GM23338 (cell line): ENCODE results near the gene THSD4. TPM values are rescaled to one million over a fixed set of nuclear protein-coding genes. Genes with fewer than 3 reads are reported as not detected.

Source experiments
- ATAC-seq: fragments of 200-7000 bp; cut with Tn5 transposase; 3 replicates; pipeline ENCODE4 v1.9.1; 2020
- DNase-seq: peaks from one replicate; pipeline ENCODE4 v3.0.0-alpha.2; 2015; ENCODE audit warnings: low spot score
- H2AFZ ChIP-seq: fragments of 200-600 bp; sonication (generic); 2 replicates; pipeline ENCODE4 v1.8.0; 2016; ENCODE audit warnings: antibody characterized with exemption, mild to moderate bottlenecking, moderate library complexity
- H3F3A ChIP-seq: fragments of 200-600 bp; sonication (generic); replicated peaks from 2 replicates; pipeline ENCODE4 v1.8.0; 2017; ENCODE audit warnings: antibody characterized with exemption, mixed run types, low read depth
- H3K27ac ChIP-seq: fragments of 200-600 bp; sonication (generic); 2 replicates; pipeline ENCODE4 v1.6.1; 2016; ENCODE audit warnings: low read depth
- H3K27me3 ChIP-seq: fragments of 200-600 bp; sonication (generic); 2 replicates; pipeline ENCODE4 v1.8.0; 2016; ENCODE audit warnings: mild to moderate bottlenecking, mixed run types, moderate library complexity; ENCODE audit not compliant: insufficient read depth
- H3K36me3 ChIP-seq: fragments of 200-600 bp; sonication (generic); 2 replicates; pipeline ENCODE4 v1.8.0; 2016; ENCODE audit warnings: mild to moderate bottlenecking; ENCODE audit not compliant: insufficient read depth
- H3K4me1 ChIP-seq: fragments of 200-600 bp; sonication (generic); 2 replicates; pipeline ENCODE4 v1.8.0; 2016; ENCODE audit warnings: mild to moderate bottlenecking, moderate library complexity; ENCODE audit not compliant: insufficient read depth
- H3K4me2 ChIP-seq: fragments of 200-600 bp; sonication (generic); 2 replicates; pipeline ENCODE4 v1.7.1; 2017; ENCODE audit warnings: mixed run types
- H3K4me3 ChIP-seq: fragments of 200-600 bp; sonication (generic); 2 replicates; pipeline ENCODE4 v1.6.1; 2016; ENCODE audit warnings: mixed run types
- H3K79me2 ChIP-seq: fragments of 200-600 bp; sonication (generic); replicated peaks from 2 replicates; pipeline ENCODE4 v1.8.0; 2017; ENCODE audit warnings: mild to moderate bottlenecking; ENCODE audit not compliant: insufficient read depth
- H3K9me2 ChIP-seq: fragments of 200-600 bp; sonication (generic); 2 replicates; pipeline ENCODE4 v1.8.0; 2017; ENCODE audit not compliant: insufficient read depth
- H4K20me1 ChIP-seq: fragments of 200-600 bp; sonication (generic); replicated peaks from 2 replicates; pipeline ENCODE4 v1.8.0; 2017; ENCODE audit warnings: mild to moderate bottlenecking; ENCODE audit not compliant: insufficient read depth
- H3K27ac Mint-ChIP-seq: 2 replicates; pipeline ENCODE4 v1.8.0; 2020; ENCODE audit warnings: inconsistent platforms, mild to moderate bottlenecking, moderate library complexity, mixed read lengths
- H3K27me3 Mint-ChIP-seq: 3 replicates; pipeline ENCODE4 v1.8.0; 2022; ENCODE audit warnings: low read depth, mild to moderate bottlenecking, moderate library complexity, mixed read lengths, inconsistent platforms; ENCODE audit not compliant: insufficient read depth, poor library complexity
- H3K36me3 Mint-ChIP-seq: 3 replicates; pipeline ENCODE4 v1.8.0; 2021; ENCODE audit warnings: low read depth, mild to moderate bottlenecking, inconsistent platforms, moderate library complexity, mixed read lengths
- H3K4me1 Mint-ChIP-seq: 3 replicates; pipeline ENCODE4 v1.8.0; 2020; ENCODE audit warnings: mild to moderate bottlenecking, inconsistent platforms, mixed read lengths
- H3K4me3 Mint-ChIP-seq: 3 replicates; pipeline ENCODE4 v1.8.0; 2021; ENCODE audit warnings: moderate library complexity, mild to moderate bottlenecking, inconsistent platforms, mixed read lengths
- H3K9me3 Mint-ChIP-seq: 3 replicates; pipeline ENCODE4 v1.8.0; 2020; ENCODE audit warnings: moderate library complexity, mild to moderate bottlenecking, inconsistent platforms, mixed read lengths
- CREB1 ChIP-seq: fragments of 250-450 bp; sonication (Bioruptor Pico); IDR thresholded peaks from 2 replicates; pipeline ENCODE4 v1.5.0; 2020; ENCODE audit warnings: low read depth, mild to moderate bottlenecking, moderate library complexity
- EZH2 ChIP-seq: fragments of 200-600 bp; sonication (generic); IDR thresholded peaks from one replicate; pipeline ENCODE4 v1.8.0; 2017; ENCODE audit warnings: antibody characterized with exemption, mild to moderate bottlenecking, low read depth; ENCODE audit not compliant: unreplicated experiment
- JUNB ChIP-seq: IDR thresholded peaks from one replicate; pipeline ENCODE4 v1.6.1; 2016; ENCODE audit warnings: antibody characterized with exemption; ENCODE audit not compliant: unreplicated experiment
- NANOG ChIP-seq: IDR thresholded peaks from 2 replicates; pipeline ENCODE4 v1.6.1; 2016; ENCODE audit warnings: antibody characterized with exemption, borderline replicate concordance
- ZNF114 ChIP-seq: fragments of 250-450 bp; sonication (Bioruptor Pico); IDR thresholded peaks from 2 replicates; pipeline ENCODE4 v1.5.0; 2020; ENCODE audit warnings: mild to moderate bottlenecking, moderate library complexity
- ZNF331 ChIP-seq: fragments of 250-450 bp; sonication (Bioruptor Pico); IDR thresholded peaks from 2 replicates; pipeline ENCODE4 v1.5.0; 2020; ENCODE audit warnings: low read depth, mild to moderate bottlenecking, moderate library complexity
- polyA plus RNA-seq: library from polyadenylated mRNA; unstranded; fragments of >200 nt; fragmentation: Nextera tagmentation; extraction: Ambion mirVana; gene quantifications from 2 replicates; pipeline ENCODE4 v1.2.1, GENCODE V29; 2016
- total RNA-seq: library from RNA; depleted of rRNA; stranded (reverse); fragments of >200 nt; shearing (Covaris generic); gene quantifications from 2 replicates; pipeline ENCODE4 v1.2.3, GENCODE V29; 2014
- TF ChIP-seq, protein P1 (sequence below): IDR thresholded peaks from one replicate; pipeline ENCODE4 v1.6.1; 2018; ENCODE audit warnings: antibody characterized with exemption; ENCODE audit not compliant: unreplicated experiment
- TF ChIP-seq, protein P2 (sequence below), 2 experiments: fragments of 200-600 bp in 1 of 2; sonication (generic) in 1 of 2; conservative IDR thresholded peaks; 2 replicates each; pipeline versions ENCODE4 v1.5.1 to v1.6.1; 2016 to 2017; ENCODE audit warnings: antibody characterized with exemption in 2 of 2, low read depth in 2 of 2, mild to moderate bottlenecking in 2 of 2, moderate library complexity in 1 of 2
- TF ChIP-seq, protein P3 (sequence below): IDR thresholded peaks from 2 replicates; pipeline ENCODE4 v1.6.1; 2016; ENCODE audit warnings: antibody characterized with exemption

Gene THSD4
- total and polyA plus RNA-seq, 2 experiments from 2014 or later, result 2.0 to 7.4 TPM

DNA sequence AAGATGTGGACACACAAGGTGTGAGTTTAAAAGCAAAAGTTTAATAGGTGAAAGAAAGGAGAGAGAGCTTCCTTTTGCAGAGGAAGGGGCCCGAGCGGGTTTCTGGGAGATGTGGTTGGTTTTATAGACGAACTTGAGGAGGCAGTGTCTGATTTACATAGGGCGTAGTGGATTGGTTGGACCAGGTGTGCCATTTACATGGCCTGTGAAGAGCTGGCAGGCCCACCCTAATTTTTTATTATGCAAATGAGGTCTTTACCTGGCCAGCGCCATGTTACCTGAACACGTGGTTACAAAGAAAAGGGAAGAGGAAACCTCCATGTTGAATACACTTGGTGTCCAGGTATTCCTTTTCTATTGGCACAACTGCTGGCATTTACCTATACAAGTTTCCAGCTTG, 42.8 kb upstream of the THSD4 start:
- DNase-seq (peak; percentile 23), ATAC-seq (peak; percentile 34; the same call in 1 of the 3 replicates)
- Histone ChIP-seq H3F3A (no peaks in the 10 kb centered on the region), H4K20me1 (no peaks in the 10 kb centered on the region), H3K4me3 (no peak overlapping the region), H3K9me2 (peaks cover 11% of the 10 kb centered on the region), H3K36me3 (no peaks in the 10 kb centered on the region), H3K79me2 (no peaks in the 10 kb centered on the region), H2AFZ (no peak overlapping the region), H3K27me3 (no peaks in the 10 kb centered on the region), H3K27ac (no peak overlapping the region), H3K4me2 (no peak overlapping the region), H3K4me1 (no peaks in the 10 kb centered on the region)
- Mint-ChIP-seq H3K9me3 (peaks cover 8% of the 10 kb centered on the region; the same call in 2 of the 3 replicates), H3K27ac (no peak overlapping the region), H3K36me3 (0 out of 3 replicates have a peak, but pooled peaks cover 4% of the 10 kb centered on the region), H3K4me1 (no peaks in the 10 kb centered on the region), H3K4me3 (no peak overlapping the region), H3K27me3 (no peaks in the 10 kb centered on the region)
- TF ChIP-seq, protein P1, sequence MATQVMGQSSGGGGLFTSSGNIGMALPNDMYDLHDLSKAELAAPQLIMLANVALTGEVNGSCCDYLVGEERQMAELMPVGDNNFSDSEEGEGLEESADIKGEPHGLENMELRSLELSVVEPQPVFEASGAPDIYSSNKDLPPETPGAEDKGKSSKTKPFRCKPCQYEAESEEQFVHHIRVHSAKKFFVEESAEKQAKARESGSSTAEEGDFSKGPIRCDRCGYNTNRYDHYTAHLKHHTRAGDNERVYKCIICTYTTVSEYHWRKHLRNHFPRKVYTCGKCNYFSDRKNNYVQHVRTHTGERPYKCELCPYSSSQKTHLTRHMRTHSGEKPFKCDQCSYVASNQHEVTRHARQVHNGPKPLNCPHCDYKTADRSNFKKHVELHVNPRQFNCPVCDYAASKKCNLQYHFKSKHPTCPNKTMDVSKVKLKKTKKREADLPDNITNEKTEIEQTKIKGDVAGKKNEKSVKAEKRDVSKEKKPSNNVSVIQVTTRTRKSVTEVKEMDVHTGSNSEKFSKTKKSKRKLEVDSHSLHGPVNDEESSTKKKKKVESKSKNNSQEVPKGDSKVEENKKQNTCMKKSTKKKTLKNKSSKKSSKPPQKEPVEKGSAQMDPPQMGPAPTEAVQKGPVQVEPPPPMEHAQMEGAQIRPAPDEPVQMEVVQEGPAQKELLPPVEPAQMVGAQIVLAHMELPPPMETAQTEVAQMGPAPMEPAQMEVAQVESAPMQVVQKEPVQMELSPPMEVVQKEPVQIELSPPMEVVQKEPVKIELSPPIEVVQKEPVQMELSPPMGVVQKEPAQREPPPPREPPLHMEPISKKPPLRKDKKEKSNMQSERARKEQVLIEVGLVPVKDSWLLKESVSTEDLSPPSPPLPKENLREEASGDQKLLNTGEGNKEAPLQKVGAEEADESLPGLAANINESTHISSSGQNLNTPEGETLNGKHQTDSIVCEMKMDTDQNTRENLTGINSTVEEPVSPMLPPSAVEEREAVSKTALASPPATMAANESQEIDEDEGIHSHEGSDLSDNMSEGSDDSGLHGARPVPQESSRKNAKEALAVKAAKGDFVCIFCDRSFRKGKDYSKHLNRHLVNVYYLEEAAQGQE, result no peak
- TF ChIP-seq, protein P2, sequence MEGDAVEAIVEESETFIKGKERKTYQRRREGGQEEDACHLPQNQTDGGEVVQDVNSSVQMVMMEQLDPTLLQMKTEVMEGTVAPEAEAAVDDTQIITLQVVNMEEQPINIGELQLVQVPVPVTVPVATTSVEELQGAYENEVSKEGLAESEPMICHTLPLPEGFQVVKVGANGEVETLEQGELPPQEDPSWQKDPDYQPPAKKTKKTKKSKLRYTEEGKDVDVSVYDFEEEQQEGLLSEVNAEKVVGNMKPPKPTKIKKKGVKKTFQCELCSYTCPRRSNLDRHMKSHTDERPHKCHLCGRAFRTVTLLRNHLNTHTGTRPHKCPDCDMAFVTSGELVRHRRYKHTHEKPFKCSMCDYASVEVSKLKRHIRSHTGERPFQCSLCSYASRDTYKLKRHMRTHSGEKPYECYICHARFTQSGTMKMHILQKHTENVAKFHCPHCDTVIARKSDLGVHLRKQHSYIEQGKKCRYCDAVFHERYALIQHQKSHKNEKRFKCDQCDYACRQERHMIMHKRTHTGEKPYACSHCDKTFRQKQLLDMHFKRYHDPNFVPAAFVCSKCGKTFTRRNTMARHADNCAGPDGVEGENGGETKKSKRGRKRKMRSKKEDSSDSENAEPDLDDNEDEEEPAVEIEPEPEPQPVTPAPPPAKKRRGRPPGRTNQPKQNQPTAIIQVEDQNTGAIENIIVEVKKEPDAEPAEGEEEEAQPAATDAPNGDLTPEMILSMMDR (conservative IDR thresholded peaks at IDR 0.05; ENCODE audit: low read depth in 2 of 2), result no peak
- no peak for TF ChIP-seq ZNF331 (CRISPR knock-in tag)
- TF ChIP-seq NANOG, result no peak
- TF ChIP-seq, protein P3, sequence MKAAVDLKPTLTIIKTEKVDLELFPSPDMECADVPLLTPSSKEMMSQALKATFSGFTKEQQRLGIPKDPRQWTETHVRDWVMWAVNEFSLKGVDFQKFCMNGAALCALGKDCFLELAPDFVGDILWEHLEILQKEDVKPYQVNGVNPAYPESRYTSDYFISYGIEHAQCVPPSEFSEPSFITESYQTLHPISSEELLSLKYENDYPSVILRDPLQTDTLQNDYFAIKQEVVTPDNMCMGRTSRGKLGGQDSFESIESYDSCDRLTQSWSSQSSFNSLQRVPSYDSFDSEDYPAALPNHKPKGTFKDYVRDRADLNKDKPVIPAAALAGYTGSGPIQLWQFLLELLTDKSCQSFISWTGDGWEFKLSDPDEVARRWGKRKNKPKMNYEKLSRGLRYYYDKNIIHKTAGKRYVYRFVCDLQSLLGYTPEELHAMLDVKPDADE, result no peak
- TF ChIP-seq JUNB, result no peak
- no peak for TF ChIP-seq ZNF114
- TF ChIP-seq CREB1 (CRISPR knock-in tag), result no peak
- TF ChIP-seq EZH2, result no peak
